Inflammatory macrophage treated with lipopolysaccharide for 1 hour (primary cell): Measurements from ENCODE around the gene COP1.

ENCODE experiments used
- DNase-seq, 2 donors: peaks; one replicate each; pipeline ENCODE4 v3.0.0-alpha.2; 2020 to 2022

Gene COP1

DNA sequence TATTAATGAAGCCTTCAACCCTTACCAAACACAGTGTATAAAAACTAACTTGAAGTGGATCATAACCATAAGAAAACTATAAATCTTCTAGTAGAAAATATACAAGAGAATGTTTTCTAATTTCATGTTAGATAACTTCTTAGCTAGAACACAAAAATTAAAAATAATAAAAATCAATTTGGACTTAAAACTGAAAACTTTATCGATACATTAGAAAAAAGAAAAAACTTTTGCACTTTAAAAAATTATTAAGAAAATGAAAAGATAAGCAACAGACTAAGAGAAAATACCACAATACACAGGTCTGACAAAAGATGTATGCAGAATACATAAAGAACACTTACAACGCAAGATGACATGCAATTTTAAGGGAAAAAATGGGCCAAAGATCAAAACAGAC, 8.7 kb downstream of the COP1 start:
- no peak for DNase-seq

DNA sequence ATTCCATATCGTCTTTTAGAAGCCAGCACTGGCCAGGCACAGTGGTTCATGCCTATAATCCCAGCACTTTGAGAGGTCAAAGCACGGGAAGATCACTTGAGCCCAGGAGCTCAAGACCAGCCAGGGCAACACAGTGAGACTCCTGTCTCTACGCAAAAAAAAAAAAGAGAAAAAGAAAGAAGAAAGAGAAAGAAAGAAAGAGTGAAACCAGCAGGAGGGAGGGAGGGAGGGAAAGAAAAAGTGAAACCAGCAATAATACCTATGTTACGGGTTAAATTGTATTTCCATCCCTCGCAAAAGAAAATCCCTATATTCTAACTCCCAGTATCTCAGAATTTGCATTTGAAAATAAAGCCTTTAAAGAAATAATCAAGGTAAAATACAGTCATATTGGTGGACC, 10.4 kb downstream of the COP1 start:
- no peak for DNase-seq

DNA sequence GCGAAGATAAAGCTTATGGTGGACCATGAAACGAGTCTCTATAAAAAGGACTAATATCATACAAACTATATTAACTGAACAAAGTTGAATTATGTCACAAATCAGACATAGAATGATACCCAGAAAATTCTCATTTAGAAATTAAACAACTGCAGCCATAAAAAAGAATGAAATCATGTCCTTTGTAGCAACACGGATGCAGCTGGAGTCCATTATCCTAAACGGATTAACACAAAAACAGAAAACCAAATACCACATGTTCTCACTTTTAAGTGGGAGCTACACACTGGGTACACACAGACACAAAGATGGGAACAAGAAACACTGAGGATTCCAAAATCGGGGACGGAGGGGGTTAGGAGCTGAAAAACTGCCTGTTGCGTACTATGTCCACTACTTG, 11.5 kb downstream of the COP1 start:
- DNase-seq = no peak

DNA sequence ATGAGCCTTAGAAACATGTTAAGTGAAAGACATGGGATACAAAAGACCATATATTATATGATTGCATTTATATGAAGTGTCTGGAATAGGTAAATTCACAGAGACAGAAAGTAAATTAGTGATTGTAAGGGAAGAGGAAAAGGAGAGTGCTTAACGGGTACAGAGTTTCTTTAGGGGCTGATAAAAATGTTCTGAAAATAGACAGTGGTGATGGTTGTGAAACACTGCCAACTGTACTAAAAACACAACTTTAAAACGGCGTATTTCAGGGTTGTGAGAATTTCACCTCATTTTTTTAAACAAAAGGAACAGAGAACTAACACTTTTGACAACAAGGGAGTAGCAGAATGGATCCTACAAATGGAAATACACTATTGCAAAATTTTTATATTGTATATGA, 13.4 kb downstream of the COP1 start:
- DNase-seq = no peak

DNA sequence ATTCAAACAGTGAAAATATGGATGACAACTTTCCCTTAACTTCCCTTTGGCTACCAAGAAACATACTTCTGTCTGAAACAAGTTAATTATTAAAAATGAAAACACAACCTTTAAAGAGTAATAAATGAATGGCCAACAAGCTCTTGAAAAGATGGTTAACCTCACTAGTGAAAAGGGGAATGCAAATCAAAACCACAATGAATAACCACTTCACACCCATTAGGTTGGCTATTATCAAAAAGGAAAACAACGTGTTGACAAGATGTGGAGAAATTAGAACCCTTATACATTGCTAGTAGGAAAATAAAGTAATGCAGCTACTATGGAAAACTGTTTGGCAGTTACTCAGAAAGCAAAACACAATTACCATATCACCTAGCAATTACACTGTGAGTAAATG, 14.1 kb downstream of the COP1 start:
- no peak for DNase-seq

DNA sequence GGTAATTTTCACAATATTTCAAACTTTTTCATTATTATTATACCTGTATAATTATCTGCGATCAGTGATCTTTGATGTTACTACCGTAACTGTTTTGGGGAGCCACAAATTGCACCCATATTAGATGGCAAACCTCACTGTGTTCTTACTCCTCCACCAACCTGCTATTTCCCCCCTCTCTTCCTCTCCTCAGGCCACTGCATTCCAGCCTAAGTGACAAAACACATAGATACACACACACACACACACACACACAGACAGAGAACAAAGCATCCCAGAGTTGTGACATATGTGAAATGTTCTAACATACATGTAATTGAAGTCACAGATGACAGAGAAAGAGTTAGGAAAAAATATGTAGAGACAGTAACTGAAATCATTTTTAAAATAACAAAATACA, 18.5 kb downstream of the COP1 start:
- no peak for DNase-seq

DNA sequence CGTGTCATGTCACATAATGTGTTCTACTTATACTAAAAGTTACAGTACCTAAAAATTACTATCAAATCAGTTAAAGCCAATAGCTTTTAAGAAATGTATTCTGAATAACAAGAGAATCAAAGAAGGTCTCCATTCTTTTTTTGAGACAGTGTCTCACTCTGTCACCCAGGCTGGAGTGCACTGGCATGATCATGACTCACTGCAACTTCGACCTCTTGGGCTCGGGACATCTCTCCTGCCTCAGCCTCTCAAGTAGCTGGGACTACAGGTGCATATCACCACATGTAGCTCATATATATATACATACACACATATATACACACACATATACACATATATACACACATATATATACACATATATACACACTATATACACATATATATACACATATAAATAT, 20.1 kb downstream of the COP1 start:
- no peak for DNase-seq

DNA sequence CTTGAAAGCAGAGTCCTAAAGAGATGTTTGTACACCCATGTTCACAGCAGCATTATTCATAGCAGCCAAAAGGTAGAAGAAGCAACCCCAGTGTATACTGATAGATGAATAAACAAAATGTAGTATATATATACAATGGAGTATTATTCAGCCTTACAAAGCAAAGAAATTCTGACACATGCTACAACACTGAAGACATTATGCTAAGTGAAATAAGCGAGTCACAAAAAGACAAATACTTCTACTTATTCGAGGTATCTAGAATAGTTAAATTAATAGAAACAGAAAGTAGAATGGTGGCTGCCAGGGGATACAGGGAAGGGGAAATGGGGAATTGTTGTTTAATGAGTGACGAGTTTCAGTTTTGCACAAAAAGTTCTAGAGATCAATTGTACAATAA, 23.5 kb downstream of the COP1 start:
- DNase-seq = peak in 1 of 2 donors; percentile 24

DNA sequence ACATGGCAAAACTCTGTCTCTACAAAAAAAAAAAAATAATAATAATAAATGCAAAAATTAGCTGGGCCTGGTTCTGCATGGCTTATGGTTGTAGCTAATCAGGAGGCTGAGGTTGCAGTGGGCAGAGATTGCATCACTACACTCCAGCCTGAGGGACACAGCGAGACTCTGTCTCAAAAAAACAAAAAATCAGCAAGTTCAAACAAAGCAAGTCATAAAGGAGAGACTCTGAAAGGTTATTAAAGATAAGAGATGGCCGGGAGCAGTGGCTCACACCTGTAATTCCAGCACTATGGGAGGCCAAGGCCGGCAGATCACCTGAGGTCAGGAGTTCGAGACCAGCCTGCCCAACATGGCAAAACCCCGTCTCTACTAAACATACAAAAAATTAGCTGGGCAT, 28.8 kb downstream of the COP1 start:
- no peak for DNase-seq

DNA sequence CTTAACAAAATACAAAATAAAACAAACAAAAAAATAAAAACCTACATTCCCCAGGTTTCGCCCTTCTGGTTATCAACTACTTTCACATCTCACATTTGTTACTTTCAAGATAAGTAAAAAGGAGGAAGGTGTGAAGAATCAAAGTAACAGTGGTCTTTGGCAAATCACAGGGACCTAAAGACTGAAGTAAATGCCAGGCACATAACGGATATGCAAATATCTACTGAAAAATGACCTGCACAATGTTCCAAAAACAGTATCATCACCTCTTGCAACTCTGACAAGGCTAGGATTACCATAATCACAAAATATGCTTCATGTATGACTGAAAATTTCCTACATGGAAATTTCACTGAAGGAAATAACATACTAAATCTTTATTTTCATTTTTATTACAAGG, 29.3 kb downstream of the COP1 start:
- no peak for DNase-seq

DNA sequence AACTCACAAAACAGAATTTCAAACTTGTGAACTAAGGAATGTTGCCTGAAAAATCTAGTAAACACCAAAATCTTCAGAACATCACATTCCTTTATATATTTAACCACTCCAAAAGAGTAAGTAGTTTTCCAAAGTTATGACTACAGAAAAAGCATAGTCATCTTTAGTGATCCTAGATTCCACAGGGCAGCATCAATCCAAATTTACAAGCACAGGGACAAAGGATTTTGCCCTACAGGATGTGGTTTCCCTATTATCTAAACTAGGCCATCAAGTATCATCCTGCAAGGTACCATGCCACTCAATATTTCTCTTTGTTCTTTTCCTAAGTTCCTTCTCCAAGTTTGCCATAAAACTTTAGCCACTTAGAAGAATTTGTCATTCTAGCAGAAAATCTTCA, 33.0 kb downstream of the COP1 start:
- DNase-seq = no peak

DNA sequence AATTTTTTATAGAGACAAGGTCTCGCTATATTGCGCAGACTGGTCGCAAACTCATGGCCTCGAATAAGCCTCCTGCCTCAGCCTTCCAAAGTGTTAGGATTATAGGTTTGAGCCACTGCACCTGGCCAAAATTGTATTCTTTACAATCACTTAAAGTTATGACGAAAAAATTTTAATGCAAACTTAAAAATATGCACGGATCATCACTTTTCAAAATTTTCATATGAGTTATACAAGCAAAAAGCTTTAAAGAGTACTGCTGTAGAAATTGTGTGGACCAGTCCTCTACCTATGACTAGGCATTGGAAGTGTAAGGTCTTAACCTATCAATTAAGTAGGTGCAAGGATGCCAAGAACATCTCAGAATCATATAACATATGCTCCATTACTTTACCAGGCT, 34.9 kb downstream of the COP1 start:
- no peak for DNase-seq

DNA sequence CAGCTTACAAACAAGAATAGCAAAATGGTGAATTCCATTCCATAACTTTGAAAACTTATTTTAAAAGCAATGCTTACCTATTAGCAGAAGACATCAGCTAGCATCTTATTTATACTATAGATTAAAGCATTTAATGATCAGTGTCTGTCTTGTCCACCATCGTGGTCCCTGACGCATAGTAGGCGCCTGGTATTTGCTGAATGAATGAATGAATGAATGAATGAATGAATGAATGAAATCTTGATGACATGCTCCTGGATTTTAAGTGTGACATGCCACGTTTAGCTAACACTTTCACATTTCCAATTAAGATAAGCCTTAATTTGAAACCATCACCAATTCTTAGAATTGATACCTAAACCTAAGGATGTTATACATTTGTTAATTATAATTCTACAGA, 39.9 kb downstream of the COP1 start:
- no peak for DNase-seq

DNA sequence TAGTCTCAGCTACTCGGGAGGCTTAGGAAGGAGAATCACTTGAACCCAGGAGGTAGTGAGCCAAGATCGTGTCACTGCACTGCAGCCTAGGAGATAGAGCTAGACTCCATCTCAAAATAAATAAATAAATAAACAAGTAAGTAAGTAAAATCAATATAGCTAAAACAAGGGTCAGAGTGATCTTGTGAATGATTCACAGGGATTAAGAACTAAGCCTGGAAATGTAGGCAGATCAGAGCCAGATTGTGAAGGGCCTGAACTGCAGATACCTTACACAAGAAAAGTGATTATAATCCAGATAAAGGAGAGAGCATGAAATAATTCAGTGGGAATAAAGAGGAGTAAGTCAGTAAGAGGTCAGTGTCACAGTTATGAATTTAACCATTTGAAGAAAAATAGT, 41.5 kb downstream of the COP1 start:
- no peak for DNase-seq

DNA sequence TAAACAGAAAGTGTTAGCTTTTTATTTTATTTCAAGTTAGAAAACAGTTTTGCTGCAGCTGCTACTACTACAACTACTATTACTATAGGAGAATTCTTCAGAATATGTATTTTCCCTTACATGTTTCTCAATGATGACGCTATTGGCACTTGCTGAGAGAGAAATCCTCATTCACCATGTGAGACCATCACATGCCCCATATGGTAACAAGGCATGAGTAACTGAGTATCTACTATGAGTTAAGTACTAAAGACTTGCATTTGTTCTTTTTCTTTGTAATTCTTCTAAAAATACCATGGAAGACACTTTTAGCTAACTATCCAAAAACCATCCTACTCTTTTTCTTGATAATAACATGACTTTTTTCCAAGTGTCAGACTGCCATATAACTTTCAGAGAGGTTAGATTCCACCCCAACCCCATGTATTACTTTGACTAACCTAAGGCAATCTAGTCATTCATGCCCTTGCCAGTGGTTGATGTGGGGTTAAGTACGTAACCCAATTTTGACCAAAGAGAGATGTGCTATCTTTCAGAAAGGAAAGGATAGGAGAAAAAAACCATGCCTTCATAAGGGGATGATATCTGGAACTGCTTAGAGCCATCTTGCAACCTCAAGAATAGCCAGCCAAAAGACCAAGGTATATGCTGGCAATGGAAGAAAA, 42.9 kb downstream of the COP1 start:
- DNase-seq = peak in 1 of 2 donors; percentile 31

DNA sequence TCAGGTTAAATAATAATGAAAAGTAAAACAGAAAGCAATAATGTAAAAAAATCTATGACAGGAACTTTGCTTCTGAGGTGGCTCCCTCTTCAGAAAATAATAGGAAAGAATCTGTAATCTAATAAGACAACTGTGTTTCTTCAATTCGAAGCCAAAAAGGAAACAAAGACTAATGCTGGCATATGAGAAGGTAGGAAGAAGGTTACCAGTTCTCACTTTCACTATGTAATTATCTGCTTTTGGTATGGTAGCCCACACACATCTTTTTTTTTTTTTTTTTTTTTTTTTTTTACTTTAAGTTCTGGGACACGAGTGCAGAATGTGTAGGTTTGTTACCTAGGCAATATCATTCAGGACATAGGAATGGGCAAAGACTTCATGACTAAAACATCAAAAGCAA, 47.1 kb downstream of the COP1 start:
- no peak for DNase-seq

DNA sequence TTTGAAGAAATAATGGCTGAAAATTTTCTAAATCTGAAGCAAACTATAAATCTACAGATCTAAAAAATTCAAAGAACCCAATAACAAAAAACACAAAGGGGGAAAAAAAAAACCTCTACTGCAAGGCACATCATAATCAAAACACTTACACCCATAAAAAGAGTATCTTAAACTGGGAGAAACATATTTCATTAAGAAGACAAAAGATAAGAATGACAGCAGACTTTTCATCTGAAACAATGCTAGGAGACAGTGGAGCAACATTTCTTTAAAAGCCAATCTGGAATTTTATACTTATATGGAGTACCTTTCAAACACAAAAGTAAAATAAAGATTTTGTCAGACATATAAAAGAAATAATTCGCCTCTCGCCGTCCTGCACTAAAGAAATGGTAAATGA, 49.1 kb downstream of the COP1 start:
- DNase-seq = no peak

DNA sequence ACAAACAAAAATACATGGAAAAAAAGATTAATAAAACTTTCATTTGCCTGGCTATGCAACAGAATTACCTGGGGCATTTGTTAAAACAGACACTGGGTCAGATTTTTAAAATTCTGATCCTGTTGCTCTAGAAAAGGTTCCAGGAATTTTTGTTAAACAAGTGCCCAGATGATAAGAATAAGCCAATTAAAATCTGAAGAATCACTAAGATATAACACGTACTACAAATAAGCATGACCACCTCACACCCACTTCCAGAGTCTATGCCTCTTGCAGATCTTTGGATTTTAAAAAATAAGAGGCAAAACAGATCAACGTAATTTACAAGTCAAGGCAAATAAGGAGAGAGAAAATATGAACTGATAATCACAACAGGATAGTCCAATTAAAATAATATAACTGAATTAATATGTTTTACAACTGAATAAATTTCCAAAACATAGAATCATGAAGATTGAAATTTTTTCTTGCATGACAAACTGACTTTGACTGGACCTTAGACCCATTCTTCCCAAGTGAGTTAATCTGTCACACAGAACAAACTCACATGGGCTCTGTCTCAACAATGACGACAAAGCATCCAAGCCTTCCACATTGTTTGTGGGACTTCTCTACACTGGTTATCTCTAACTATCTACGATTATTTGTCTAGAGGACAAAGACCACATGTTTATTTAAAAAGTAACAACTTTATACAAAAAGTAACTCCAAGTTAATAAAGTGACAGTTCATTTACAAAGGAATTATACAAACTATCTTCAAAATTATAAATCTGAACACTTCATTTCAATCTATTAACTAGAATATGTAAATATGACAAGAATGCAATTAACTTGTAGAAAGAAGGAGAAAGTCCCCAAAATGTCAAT, 56.9 kb downstream of the COP1 start:
- no peak for DNase-seq

DNA sequence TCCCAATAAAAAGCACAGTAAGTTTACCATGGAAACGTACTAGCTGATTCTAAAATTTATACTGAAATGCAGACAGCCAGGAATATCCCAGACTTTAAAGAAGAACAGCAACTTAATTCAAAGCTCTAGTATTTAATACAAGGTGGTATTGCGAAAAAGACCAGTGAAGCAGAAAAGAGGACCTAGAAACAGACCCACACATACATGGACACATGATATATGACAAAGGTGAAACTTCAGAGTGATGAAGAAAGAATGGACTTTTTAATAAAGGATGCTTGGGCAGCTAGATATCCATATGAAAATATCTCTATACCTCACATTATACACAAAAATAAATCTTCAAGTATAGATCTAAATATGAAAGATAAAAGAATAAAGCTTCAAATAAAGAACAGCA, 62.6 kb downstream of the COP1 start:
- DNase-seq = peak; percentile 81 to 87

DNA sequence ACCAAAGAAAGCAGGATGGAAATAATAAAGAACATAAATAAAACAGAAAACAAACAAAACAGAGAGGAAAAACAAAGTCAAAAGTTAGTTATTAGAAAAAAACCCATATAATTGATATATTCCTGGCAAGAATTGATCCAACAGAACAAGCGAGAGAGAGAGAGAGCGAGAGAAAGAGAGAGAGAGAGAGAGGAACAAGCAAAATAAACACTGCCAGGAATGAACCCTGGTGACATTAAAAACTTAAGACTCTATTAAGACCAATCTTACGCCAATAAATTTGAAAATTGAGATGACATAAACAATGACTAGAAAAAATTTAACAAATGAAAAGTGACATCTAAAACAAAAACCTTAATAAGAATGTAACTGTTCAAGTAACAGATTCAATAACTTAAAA, 64.1 kb downstream of the COP1 start:
- DNase-seq = no peak

DNA sequence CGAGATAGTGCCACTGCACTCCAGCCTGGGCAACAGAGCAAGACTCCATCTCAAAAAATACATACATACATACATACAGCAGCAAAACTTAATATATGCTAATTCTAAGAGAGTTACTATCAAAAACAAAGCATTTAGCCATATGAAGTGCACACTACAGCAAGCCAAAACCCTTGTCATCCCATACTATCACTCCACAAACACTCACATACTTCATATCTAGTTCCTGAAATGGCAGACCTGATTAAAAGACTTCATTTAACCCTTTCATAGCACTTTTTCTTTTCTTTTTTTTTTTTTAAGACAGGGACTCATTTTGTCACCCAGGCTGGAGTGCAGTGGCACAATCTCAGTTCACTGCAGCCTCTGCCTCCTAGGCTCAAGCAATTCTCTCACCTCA, 65.6 kb downstream of the COP1 start:
- DNase-seq = no peak

DNA sequence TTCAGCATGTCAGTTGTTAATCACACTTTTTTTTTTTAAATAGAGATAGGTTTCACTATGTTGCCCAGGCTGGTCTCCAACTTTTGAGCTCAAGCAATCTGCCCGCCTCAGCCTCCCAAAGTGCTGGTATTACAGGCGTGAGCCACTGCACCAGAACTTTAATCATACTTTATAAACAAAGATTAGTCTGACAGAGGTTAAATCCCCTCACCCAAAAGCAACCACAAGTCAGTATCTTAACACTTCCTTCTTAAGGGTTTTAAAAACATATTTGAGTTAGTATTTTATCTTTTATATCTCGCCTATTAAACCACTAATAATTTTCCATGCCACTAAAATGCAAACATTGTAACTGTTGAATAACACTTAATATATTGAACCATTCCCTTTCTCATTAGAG, 70.2 kb downstream of the COP1 start:
- DNase-seq = no peak

DNA sequence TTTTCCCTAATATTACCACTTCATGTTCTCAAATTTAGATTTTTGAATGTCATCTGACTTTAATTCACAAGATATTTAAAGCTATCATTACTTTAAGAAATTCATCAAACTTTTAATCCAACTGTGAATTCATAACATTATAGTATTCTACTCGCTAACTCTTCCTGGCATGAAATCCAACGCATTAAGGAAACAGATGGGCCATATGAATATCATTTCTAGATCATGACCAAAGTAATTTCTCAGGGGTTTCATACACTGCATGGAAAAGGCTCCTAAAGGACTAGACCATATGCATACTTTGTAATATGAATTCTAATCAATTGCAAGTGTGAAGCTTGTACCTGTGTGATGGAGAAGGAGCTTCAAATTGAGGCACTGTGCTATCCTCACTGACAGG, 72.4 kb downstream of the COP1 start:
- no peak for DNase-seq

DNA sequence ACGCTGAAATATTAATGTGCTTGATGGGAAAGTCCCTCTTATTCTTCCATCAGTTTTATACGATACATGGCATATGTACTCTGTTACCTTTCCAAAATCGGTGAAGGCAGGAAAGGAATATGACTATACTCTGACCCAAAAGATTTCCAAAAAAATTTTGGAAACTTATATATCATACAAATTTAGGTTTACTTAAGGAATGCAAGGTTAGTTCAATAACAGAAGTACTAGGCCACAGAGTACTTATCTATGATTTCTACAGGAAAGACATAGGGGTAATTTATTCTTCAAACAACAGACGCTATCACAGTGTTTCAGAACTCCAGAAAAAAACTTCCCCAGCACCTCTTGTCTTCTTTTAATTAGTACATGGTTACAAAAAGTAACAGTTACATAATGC, 84.8 kb downstream of the COP1 start:
- DNase-seq = no peak

DNA sequence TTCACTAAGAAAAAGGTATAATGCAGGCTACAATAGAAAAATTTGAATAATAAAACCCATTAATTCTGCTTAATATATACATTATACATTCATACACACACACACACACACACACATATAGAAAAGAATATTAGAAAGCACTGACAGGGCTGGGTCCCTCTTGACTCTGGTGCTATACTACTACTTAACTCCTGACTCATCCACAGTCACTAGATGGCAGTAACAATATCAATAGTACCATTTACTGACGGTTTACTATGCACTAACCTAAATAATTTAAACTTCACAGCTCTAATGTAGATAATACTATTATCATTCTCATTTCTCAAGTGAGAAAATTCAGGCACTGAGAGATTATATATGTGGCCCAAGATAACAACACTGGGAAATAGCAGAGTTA, 87.5 kb downstream of the COP1 start:
- peak in 1 of 2 donors; percentile 7 for DNase-seq
